ENCODE measurements around the gene LAMA2. TPM values are rescaled to one million over a fixed set of nuclear protein-coding genes. Genes with fewer than 3 reads are reported as not detected.

Gene LAMA2
- polyA plus RNA-seq, 3 donors, result 31.5 to 39.9 (median 37.2) TPM

DNA sequence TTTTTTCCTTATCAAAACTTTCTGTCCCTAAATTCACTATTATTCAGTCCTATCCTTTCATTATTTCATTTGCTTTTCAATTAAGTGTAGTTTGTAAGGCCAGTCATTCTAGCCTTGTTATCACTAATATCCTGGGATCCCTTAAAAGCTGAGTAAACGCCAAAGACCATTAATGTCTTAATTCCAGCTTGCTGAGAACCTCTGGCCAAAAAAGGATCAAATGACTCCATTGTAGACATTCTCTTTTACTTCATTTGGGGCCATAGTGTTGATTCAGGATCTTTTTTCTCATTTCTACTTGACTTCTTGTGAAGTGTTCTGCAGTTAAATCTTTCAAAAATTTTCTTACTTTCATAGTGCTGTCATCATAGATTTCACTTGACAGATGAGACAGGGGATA is 379.7 kb downstream of the LAMA2 start:
- DNase-seq, result no peak

DNA sequence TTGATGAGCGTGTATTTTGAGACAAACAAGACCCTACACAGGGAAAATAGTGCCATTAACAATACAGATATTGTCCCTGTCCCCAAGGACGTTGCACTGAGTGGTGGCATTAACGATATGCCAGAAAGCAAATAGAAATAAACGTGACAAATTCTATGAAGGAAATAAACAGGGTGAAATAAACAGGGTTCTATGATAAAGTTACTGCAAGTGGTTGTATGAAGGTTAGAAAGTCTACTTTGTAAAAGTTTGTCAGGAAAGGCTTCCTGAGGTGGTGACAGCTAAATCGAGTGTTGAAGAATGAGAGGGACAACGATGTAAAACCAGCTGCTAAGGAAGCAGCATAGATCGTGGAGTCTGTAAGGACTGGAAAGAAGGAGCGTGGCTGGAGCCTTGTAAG is 380.2 kb downstream of the LAMA2 start:
- DNase-seq, result no peak

DNA sequence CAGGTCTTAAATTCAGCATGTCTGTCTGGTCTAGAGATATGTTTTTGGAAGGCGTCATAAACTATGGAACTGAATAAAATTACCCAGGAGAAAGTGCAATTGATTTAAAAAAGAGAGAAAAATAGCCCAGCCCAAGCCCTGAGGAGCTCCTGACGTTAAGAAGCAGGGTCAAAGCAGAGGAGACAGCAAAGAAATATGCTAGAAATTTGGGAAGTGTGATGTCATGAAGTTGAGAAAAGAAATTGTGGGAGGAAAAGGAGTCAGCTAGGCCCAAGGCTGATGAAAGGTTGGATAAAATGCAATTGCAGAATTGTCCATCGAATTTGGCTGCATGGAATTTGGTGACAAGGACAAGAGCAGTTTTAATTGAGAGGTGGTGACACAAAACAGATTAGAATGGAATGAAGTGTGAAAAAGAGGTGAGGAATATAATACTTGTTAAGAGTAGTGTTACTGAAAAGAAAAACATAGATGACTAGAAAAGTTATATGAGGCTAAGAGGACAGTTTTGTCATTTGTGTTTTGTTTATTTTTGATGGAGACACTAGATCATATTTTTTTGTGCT is 381.6 kb downstream of the LAMA2 start:
- DNase-seq, result no peak

- DNase-seq, result no peak
These were observed 384.1 kb downstream of the LAMA2 start for GRCh38 chr6:129267028-129267427.

DNA sequence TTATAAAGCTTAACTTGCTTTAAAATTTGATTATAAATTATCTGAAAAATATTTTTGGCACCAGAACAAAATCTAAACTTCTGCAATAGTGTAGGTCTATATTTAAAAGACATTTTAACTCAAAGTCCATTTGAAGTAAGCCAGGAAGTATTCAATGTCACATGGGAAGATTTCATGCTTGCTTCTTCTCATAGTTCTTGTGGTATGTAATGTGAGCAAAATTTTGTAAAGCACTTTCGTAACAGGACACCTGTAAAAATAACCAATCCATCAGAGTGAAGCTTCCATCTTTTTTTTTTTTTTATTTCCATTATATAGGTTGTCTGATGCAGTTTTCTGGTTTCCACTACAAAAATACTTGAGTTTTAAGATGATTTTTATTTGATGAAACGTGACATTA is 386.1 kb downstream of the LAMA2 start:
- DNase-seq, result no peak

GRCh38 chr6:129269891-129270290 is 387.0 kb downstream of the LAMA2 start:
- no peak for DNase-seq

GRCh38 chr6:129270450-129270849 is 387.5 kb downstream of the LAMA2 start:
- no peak for DNase-seq

- DNase-seq, result no peak
These were observed 390.2 kb downstream of the LAMA2 start for GRCh38 chr6:129273161-129273560.

- no peak for DNase-seq
These were observed 393.5 kb downstream of the LAMA2 start for GRCh38 chr6:129276461-129276860.

- no peak for DNase-seq
These were observed 394.0 kb downstream of the LAMA2 start for GRCh38 chr6:129276986-129277385.

DNA sequence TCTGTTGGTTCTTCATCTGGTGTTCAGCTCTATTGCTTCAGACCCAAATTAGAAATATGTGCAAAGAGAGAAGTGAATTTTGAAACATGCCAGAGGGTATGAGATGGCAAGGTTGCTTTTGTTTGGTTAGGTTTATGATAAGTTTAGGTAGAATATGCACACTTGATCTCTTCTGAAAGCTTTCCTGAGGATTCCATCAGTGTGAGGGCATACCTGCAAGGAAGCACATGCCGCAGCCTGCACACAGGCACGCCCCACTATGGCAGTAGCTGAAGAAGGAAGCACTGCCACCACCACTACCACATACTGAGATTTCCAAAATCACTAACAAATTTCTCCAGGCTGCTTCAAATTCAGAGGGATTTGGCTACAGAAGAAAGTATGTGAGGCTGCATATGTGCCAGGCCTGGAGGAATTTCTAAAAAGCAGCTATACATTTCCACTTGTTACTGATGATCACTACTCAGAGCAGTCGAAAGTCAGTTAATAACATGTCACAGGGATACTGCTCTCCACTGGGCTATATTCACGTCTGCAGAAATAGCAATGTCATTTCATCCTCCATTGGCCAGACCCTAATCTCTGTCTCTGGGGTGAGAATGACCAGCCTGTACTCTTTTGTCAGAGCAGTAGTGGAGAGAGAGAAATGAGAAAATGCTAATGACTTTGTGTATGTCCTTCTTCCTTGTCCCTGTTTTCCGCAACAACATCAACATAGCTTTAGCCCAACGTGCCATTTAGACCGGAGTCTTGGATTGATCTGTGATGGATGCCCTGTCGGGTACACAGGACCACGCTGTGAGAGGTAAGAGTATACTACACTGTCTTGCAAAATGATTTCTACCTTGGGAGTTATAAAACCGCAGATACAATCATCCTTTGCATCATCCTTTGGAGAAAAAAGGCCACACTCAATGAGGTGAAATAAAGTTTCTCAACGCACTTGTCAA is 396.7 kb downstream of the LAMA2 start:
- no peak for DNase-seq

GRCh38 chr6:129280293-129280644 is 397.3 kb downstream of the LAMA2 start:
- peak; percentile 29 for DNase-seq

DNA sequence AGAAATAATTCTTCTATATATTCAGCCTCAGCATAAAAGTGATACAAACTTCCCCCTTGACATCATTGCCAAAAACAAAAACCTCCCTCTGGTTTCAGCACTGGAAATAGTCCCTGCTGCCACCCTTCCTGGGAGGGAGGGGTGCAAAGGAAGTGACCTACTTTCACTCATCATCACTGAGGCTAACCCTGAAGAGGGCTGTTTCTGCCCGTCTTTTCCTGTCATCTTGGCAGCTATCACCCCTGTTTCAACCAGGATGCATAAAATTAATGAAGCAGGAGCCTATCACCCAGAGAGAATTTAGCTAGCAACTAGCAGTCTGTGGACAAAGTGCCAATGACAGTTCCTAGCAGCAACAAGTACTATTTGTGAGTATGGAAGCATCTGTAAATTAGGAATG is 397.8 kb downstream of the LAMA2 start:
- DNase-seq, result peak; percentile 42

GRCh38 chr6:129281168-129281796 is 398.3 kb downstream of the LAMA2 start:
- no peak for DNase-seq

- DNase-seq, result no peak
These were observed 399.1 kb downstream of the LAMA2 start for GRCh38 chr6:129282019-129282418.

GRCh38 chr6:129284225-129284624 is 401.3 kb downstream of the LAMA2 start:
- DNase-seq, result no peak

DNA sequence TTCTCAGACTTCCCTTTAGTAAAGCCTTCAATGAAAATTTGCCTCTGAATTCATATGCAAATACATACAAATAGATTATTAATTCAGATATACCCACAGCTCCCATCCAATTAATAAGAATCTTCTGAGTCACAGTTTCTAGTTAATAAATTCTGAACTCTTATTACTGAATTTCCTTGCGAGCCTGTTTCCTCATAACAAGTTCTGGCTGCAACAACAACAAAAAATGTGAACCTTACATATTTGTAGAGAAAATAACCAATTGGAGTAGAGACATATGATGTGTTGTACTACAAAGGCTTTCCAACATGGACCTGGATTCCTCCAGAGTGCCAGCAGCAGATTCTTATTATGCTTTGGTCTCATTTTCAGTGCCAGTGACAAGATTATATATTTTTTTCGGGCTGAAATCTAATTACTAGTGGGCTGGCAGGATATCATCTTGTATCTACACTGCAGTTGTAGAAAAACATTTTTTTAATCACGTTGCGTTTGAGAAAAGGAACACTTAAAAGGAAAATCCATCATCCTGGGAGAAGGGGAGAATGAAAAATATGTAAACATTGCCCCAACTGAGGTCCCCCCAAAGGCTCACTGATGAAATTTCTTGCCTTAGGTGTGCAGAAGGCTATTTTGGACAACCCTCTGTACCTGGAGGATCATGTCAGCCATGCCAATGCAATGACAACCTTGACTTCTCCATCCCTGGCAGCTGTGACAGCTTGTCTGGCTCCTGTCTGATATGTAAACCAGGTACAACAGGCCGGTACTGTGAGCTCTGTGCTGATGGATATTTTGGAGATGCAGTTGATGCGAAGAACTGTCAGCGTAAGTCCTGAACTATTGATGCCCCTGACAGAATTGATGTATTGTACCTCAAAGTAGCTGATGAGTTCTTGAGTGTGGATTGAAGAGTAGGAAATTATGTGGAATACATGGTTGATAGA is 404.6 kb downstream of the LAMA2 start:
- DNase-seq, result no peak

DNA sequence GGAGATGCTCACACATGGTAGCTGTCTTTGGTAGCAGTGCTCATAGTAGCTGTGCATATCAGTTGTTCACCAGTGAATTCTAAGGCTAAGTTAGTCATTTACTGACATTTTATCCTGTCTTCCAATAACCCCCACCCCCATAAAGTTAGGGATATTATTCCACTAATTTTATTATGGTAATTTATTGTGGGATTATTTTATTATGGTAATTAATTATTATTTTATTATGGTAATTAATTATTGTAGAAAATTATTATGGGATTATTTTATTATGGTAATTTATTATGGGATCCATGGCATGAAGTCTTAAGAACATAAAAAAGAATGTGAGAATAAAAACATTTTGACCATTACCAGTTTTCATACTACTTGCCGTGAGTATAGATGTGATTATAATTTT is 406.5 kb downstream of the LAMA2 start:
- no peak for DNase-seq

GRCh38 chr6:129292836-129293235 is 409.9 kb downstream of the LAMA2 start:
- DNase-seq, result no peak

DNA sequence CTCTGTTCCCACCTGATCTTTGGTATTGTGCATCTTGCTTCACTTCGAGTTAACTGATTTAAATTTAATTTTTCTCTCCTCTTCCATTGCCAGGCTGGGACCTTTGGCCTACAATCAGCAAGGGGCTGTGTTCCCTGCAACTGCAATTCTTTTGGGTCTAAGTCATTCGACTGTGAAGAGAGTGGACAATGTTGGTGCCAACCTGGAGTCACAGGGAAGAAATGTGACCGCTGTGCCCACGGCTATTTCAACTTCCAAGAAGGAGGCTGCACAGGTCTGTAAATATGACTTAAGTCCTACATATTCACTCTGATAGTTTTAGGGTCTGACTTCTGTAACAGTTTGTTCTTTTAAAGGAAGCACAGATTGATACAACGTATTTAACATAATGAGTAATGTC is 414.7 kb downstream of the LAMA2 start:
- no peak for DNase-seq

- DNase-seq, result no peak
These were observed 419.7 kb downstream of the LAMA2 start for GRCh38 chr6:129302671-129303070.

- DNase-seq, result no peak
These were observed 423.9 kb downstream of the LAMA2 start for GRCh38 chr6:129306826-129307225.

Data from renal pelvis (tissue), 4 donors.